ENCODE results near the gene KLHL26.

KLHL26 gene

GRCh38 chr19:18708452-18709231 is 71.8 kb downstream of the KLHL26 start:
- no peaks in the 10 kb centered on the region for H3K4me1 ChIP-seq (ENCODE audit: control insufficient read depth in 1 of 2, insufficient read depth in 2 of 2, low read length in 2 of 2)

GRCh38 chr19:18709546-18709945 is 72.7 kb downstream of the KLHL26 start:
- Histone ChIP-seq H3K9me3 (ENCODE audit: control insufficient read depth in 1 of 2, low read length in 2 of 2) (no peaks in the 10 kb centered on the region), H3K4me1 (ENCODE audit: control insufficient read depth in 1 of 2, insufficient read depth in 2 of 2, low read length in 2 of 2) (no peaks in the 10 kb centered on the region), H3K27ac (ENCODE audit: low read length) (no peak overlapping the region), H3K27me3 (ENCODE audit: low read depth, low read length) (no peaks in the 10 kb centered on the region), H3K4me3 (ENCODE audit: low read depth in 1 of 2, low read length in 2 of 2) (no peak overlapping the region), H3K36me3 (ENCODE audit: control insufficient read depth in 1 of 2, insufficient read depth in 2 of 2, low read length in 2 of 2) (no peaks in the 10 kb centered on the region)

More at GRCh38 chr19:18708452-18709231, 71.8 kb downstream of the KLHL26 start:
- Histone ChIP-seq H3K9me3 (ENCODE audit: control insufficient read depth in 1 of 2, low read length in 2 of 2) (no peaks in the 10 kb centered on the region), H3K27me3 (ENCODE audit: low read depth, low read length) (no peaks in the 10 kb centered on the region), H3K27ac (ENCODE audit: low read length) (no peak overlapping the region), H3K4me3 (ENCODE audit: low read depth in 1 of 2, low read length in 2 of 2) (no peak overlapping the region), H3K36me3 (ENCODE audit: control insufficient read depth in 1 of 2, insufficient read depth in 2 of 2, low read length in 2 of 2) (no peaks in the 10 kb centered on the region)

- Histone ChIP-seq H3K36me3 (ENCODE audit: control insufficient read depth in 1 of 2, insufficient read depth in 2 of 2, low read length in 2 of 2) (no peaks in the 10 kb centered on the region), H3K27ac (ENCODE audit: low read length) (no peak overlapping the region), H3K4me3 (ENCODE audit: low read depth in 1 of 2, low read length in 2 of 2) (no peak overlapping the region)
Measured at GRCh38 chr19:18710186-18710585, 73.4 kb downstream of the KLHL26 start.

GRCh38 chr19:18710996-18711751 is 74.3 kb downstream of the KLHL26 start:
- Histone ChIP-seq H3K27me3 (ENCODE audit: low read depth, low read length) (no peaks in the 10 kb centered on the region), H3K9me3 (ENCODE audit: control insufficient read depth in 1 of 2, low read length in 2 of 2) (no peaks in the 10 kb centered on the region), H3K36me3 (ENCODE audit: control insufficient read depth in 1 of 2, insufficient read depth in 2 of 2, low read length in 2 of 2) (no peaks in the 10 kb centered on the region), H3K27ac (ENCODE audit: low read length) (no peak overlapping the region), H3K4me1 (ENCODE audit: control insufficient read depth in 1 of 2, insufficient read depth in 2 of 2, low read length in 2 of 2) (no peaks in the 10 kb centered on the region), H3K4me3 (ENCODE audit: low read depth in 1 of 2, low read length in 2 of 2) (no peak overlapping the region)

More at GRCh38 chr19:18710186-18710585, 73.4 kb downstream of the KLHL26 start:
- H3K27me3 ChIP-seq (ENCODE audit: low read depth, low read length), result no peaks in the 10 kb centered on the region
- no peaks in the 10 kb centered on the region for H3K9me3 ChIP-seq (ENCODE audit: control insufficient read depth in 1 of 2, low read length in 2 of 2)
- H3K4me1 ChIP-seq (ENCODE audit: control insufficient read depth in 1 of 2, insufficient read depth in 2 of 2, low read length in 2 of 2), result no peaks in the 10 kb centered on the region

- Histone ChIP-seq H3K9me3 (ENCODE audit: control insufficient read depth in 1 of 2, low read length in 2 of 2) (no peaks in the 10 kb centered on the region), H3K36me3 (ENCODE audit: control insufficient read depth in 1 of 2, insufficient read depth in 2 of 2, low read length in 2 of 2) (no peaks in the 10 kb centered on the region), H3K27me3 (ENCODE audit: low read depth, low read length) (no peaks in the 10 kb centered on the region), H3K4me1 (ENCODE audit: control insufficient read depth in 1 of 2, insufficient read depth in 2 of 2, low read length in 2 of 2) (no peaks in the 10 kb centered on the region), H3K4me3 (ENCODE audit: low read depth in 1 of 2, low read length in 2 of 2) (no peak overlapping the region), H3K27ac (ENCODE audit: low read length) (no peak overlapping the region)
Measured at GRCh38 chr19:18711893-18712292, 75.1 kb downstream of the KLHL26 start.

GRCh38 chr19:18712981-18713380 is 76.2 kb downstream of the KLHL26 start:
- Histone ChIP-seq H3K27ac (ENCODE audit: low read length) (no peak overlapping the region), H3K9me3 (ENCODE audit: control insufficient read depth in 1 of 2, low read length in 2 of 2) (no peaks in the 10 kb centered on the region), H3K4me3 (ENCODE audit: low read depth in 1 of 2, low read length in 2 of 2) (no peak overlapping the region), H3K4me1 (ENCODE audit: control insufficient read depth in 1 of 2, insufficient read depth in 2 of 2, low read length in 2 of 2) (no peaks in the 10 kb centered on the region), H3K27me3 (ENCODE audit: low read depth, low read length) (no peaks in the 10 kb centered on the region), H3K36me3 (ENCODE audit: control insufficient read depth in 1 of 2, insufficient read depth in 2 of 2, low read length in 2 of 2) (no peaks in the 10 kb centered on the region)

- H3K4me1 ChIP-seq (ENCODE audit: control insufficient read depth in 1 of 2, insufficient read depth in 2 of 2, low read length in 2 of 2), result no peaks in the 10 kb centered on the region
- H3K9me3 ChIP-seq (ENCODE audit: control insufficient read depth in 1 of 2, low read length in 2 of 2), result no peaks in the 10 kb centered on the region
- no peak overlapping the region for H3K27ac ChIP-seq (ENCODE audit: low read length)
- H3K4me3 ChIP-seq (ENCODE audit: low read depth in 1 of 2, low read length in 2 of 2), result no peak overlapping the region
- no peaks in the 10 kb centered on the region for H3K36me3 ChIP-seq (ENCODE audit: control insufficient read depth in 1 of 2, insufficient read depth in 2 of 2, low read length in 2 of 2)
- no peaks in the 10 kb centered on the region for H3K27me3 ChIP-seq (ENCODE audit: low read depth, low read length)
Measured at GRCh38 chr19:18713550-18714117, 76.8 kb downstream of the KLHL26 start.

- Histone ChIP-seq H3K4me1 (ENCODE audit: control insufficient read depth in 1 of 2, insufficient read depth in 2 of 2, low read length in 2 of 2) (no peaks in the 10 kb centered on the region), H3K36me3 (ENCODE audit: control insufficient read depth in 1 of 2, insufficient read depth in 2 of 2, low read length in 2 of 2) (no peaks in the 10 kb centered on the region)
Measured at GRCh38 chr19:18715416-18715815, 78.6 kb downstream of the KLHL26 start.

GRCh38 chr19:18716857-18717256 is 80.0 kb downstream of the KLHL26 start:
- Histone ChIP-seq H3K4me3 (ENCODE audit: low read depth in 1 of 2, low read length in 2 of 2) (no peak overlapping the region), H3K9me3 (ENCODE audit: control insufficient read depth in 1 of 2, low read length in 2 of 2) (no peaks in the 10 kb centered on the region), H3K27me3 (ENCODE audit: low read depth, low read length) (no peaks in the 10 kb centered on the region), H3K36me3 (ENCODE audit: control insufficient read depth in 1 of 2, insufficient read depth in 2 of 2, low read length in 2 of 2) (no peaks in the 10 kb centered on the region), H3K4me1 (ENCODE audit: control insufficient read depth in 1 of 2, insufficient read depth in 2 of 2, low read length in 2 of 2) (no peaks in the 10 kb centered on the region), H3K27ac (ENCODE audit: low read length) (no peak overlapping the region)

More at GRCh38 chr19:18715416-18715815, 78.6 kb downstream of the KLHL26 start:
- H3K9me3 ChIP-seq (ENCODE audit: control insufficient read depth in 1 of 2, low read length in 2 of 2), result no peaks in the 10 kb centered on the region
- H3K27ac ChIP-seq (ENCODE audit: low read length), result no peak overlapping the region
- H3K4me3 ChIP-seq (ENCODE audit: low read depth in 1 of 2, low read length in 2 of 2), result no peak overlapping the region
- H3K27me3 ChIP-seq (ENCODE audit: low read depth, low read length), result no peaks in the 10 kb centered on the region

- H3K4me1 ChIP-seq (ENCODE audit: control insufficient read depth in 1 of 2, insufficient read depth in 2 of 2, low read length in 2 of 2), result no peaks in the 10 kb centered on the region
- no peak overlapping the region for H3K4me3 ChIP-seq (ENCODE audit: low read depth in 1 of 2, low read length in 2 of 2)
- H3K27ac ChIP-seq (ENCODE audit: low read length), result no peak overlapping the region
- H3K36me3 ChIP-seq (ENCODE audit: control insufficient read depth in 1 of 2, insufficient read depth in 2 of 2, low read length in 2 of 2), result no peaks in the 10 kb centered on the region
- no peaks in the 10 kb centered on the region for H3K27me3 ChIP-seq (ENCODE audit: low read depth, low read length)
- no peaks in the 10 kb centered on the region for H3K9me3 ChIP-seq (ENCODE audit: control insufficient read depth in 1 of 2, low read length in 2 of 2)
Measured at GRCh38 chr19:18717601-18718000, 80.8 kb downstream of the KLHL26 start.

GRCh38 chr19:18718015-18718526 is 81.2 kb downstream of the KLHL26 start:
- Histone ChIP-seq H3K4me1 (ENCODE audit: control insufficient read depth in 1 of 2, insufficient read depth in 2 of 2, low read length in 2 of 2) (no peaks in the 10 kb centered on the region), H3K27me3 (ENCODE audit: low read depth, low read length) (no peaks in the 10 kb centered on the region), H3K4me3 (ENCODE audit: low read depth in 1 of 2, low read length in 2 of 2) (no peak overlapping the region), H3K27ac (ENCODE audit: low read length) (no peak overlapping the region), H3K36me3 (ENCODE audit: control insufficient read depth in 1 of 2, insufficient read depth in 2 of 2, low read length in 2 of 2) (no peaks in the 10 kb centered on the region), H3K9me3 (ENCODE audit: control insufficient read depth in 1 of 2, low read length in 2 of 2) (no peaks in the 10 kb centered on the region)

Data from muscle layer of duodenum (tissue), 2 donors.